OCI-LY1 (cell line): ENCODE measurements around the gene MS4A6A.
"Not testable (repeated sequence)": the region's sequence is repeated elsewhere in the genome, so short reads cannot be mapped to it uniquely, and the experiment has no call there.

Experiments
- H2AFZ ChIP-seq: fragments of 200-600 bp; sonication (generic), shearing (Covaris generic); 2 replicates; pipeline ENCODE4 v1.6.0; 2014; ENCODE audit warnings: antibody characterized with exemption, mild to moderate bottlenecking, low read length
- H3F3A ChIP-seq: fragments of 200-600 bp; sonication (generic), shearing (Covaris generic); 2 replicates; pipeline ENCODE4 v1.6.0; 2014; ENCODE audit warnings: mild to moderate bottlenecking, antibody characterized with exemption, low read length, moderate library complexity; ENCODE audit not compliant: insufficient read depth
- H3K27ac ChIP-seq: fragments of 200-600 bp; sonication (generic); 2 replicates; pipeline ENCODE4 v1.5.1; 2014; ENCODE audit warnings: low read length, mixed run types, mild to moderate bottlenecking, low read depth; ENCODE audit not compliant: poor library complexity, severe bottlenecking
- H3K27me3 ChIP-seq: fragments of 200-600 bp; sonication (generic); 2 replicates; pipeline ENCODE4 v1.6.0; 2014; ENCODE audit warnings: antibody characterized with exemption, mild to moderate bottlenecking, low read length, moderate library complexity; ENCODE audit not compliant: insufficient read depth
- H3K36me3 ChIP-seq: fragments of 200-600 bp; sonication (generic); 2 replicates; pipeline ENCODE4 v1.6.1; 2014; ENCODE audit warnings: mild to moderate bottlenecking, antibody characterized with exemption, low read length, moderate library complexity, mixed read lengths; ENCODE audit not compliant: insufficient read depth
- H3K4me1 ChIP-seq: fragments of 200-600 bp; sonication (generic); 2 replicates; pipeline ENCODE4 v1.5.1; 2014; ENCODE audit warnings: mild to moderate bottlenecking, low read length, moderate library complexity; ENCODE audit not compliant: insufficient read depth, severe bottlenecking
- H3K4me2 ChIP-seq: fragments of 200-600 bp; sonication (generic), shearing (Covaris generic); 2 replicates; pipeline ENCODE4 v1.6.1; 2014; ENCODE audit warnings: low read length
- H3K4me3 ChIP-seq: fragments of 200-600 bp; sonication (generic); 2 replicates; pipeline ENCODE4 v1.5.1; 2014; ENCODE audit warnings: low read length, low read depth, mild to moderate bottlenecking, mixed read lengths; ENCODE audit not compliant: poor library complexity, severe bottlenecking
- H3K79me2 ChIP-seq: fragments of 200-600 bp; shearing (Covaris generic); 2 replicates; pipeline ENCODE4 v1.6.1; 2016; ENCODE audit warnings: mixed run types, low read length, mixed read lengths; ENCODE audit not compliant: insufficient read depth
- H3K9ac ChIP-seq: fragments of 200-600 bp; sonication (generic), shearing (Covaris generic); 2 replicates; pipeline ENCODE4 v1.6.1; 2014; ENCODE audit warnings: mild to moderate bottlenecking, low read length, mixed read lengths
- H3K9me2 ChIP-seq: fragments of 200-600 bp; sonication (generic), shearing (Covaris generic); 2 replicates; pipeline ENCODE4 v1.6.1; 2014; ENCODE audit warnings: low read depth, mild to moderate bottlenecking, low read length, mixed read lengths
- H3K9me3 ChIP-seq: fragments of 200-600 bp; shearing (Covaris generic); 2 replicates; pipeline ENCODE4 v1.6.1; 2014; ENCODE audit warnings: low read length, mixed read lengths
- H4K20me1 ChIP-seq: fragments of 200-600 bp; sonication (generic), shearing (Covaris generic); 2 replicates; pipeline ENCODE4 v1.6.0; 2016; ENCODE audit warnings: mild to moderate bottlenecking, low read length; ENCODE audit not compliant: insufficient read depth
- CTCF ChIP-seq: fragments of 200-600 bp; sonication (generic), shearing (Covaris generic); IDR thresholded peaks from 2 replicates; pipeline ENCODE4 v1.5.1; 2017; ENCODE audit warnings: mild to moderate bottlenecking, antibody characterized with exemption, low read length, moderate library complexity, mixed read lengths
- EZH2 ChIP-seq: fragments of 200-600 bp; sonication (generic), shearing (Covaris generic); IDR thresholded peaks from 2 replicates; pipeline ENCODE4 v1.8.0; 2017; ENCODE audit warnings: borderline replicate concordance, mixed run types, mild to moderate bottlenecking, antibody characterized with exemption, low read length, moderate library complexity, mixed read lengths

MS4A6A gene

GRCh38 chr11:60130496-60130895 is 52.4 kb downstream of the MS4A6A start:
- H3K9ac ChIP-seq = no peak overlapping the region
- no peak for TF ChIP-seq EZH2
- peak; percentile 44; the same call in 1 of the 2 replicates for TF ChIP-seq CTCF
- no peak overlapping the region for H3K4me3 ChIP-seq
- no peaks in the 10 kb centered on the region for H3K36me3 ChIP-seq
- no peaks in the 10 kb centered on the region for H3K27me3 ChIP-seq
- H3K9me2 ChIP-seq = no peaks in the 10 kb centered on the region
- no peak overlapping the region for H2AFZ ChIP-seq
- H3K27ac ChIP-seq = no peak overlapping the region
- H4K20me1 ChIP-seq = no peaks in the 10 kb centered on the region
- H3F3A ChIP-seq = no peaks in the 10 kb centered on the region
- no peaks in the 10 kb centered on the region for H3K79me2 ChIP-seq
- no peaks in the 10 kb centered on the region for H3K9me3 ChIP-seq
- no peak overlapping the region for H3K4me2 ChIP-seq
- H3K4me1 ChIP-seq = no peaks in the 10 kb centered on the region

- Histone ChIP-seq H3K4me3 (no peak overlapping the region), H3F3A (no peaks in the 10 kb centered on the region), H3K27ac (no peak overlapping the region), H3K79me2 (no peaks in the 10 kb centered on the region), H3K9ac (no peak overlapping the region), H3K9me3 (no peaks in the 10 kb centered on the region), H3K27me3 (no peaks in the 10 kb centered on the region), H2AFZ (no peak overlapping the region), H4K20me1 (no peaks in the 10 kb centered on the region), H3K9me2 (no peaks in the 10 kb centered on the region), H3K36me3 (no peaks in the 10 kb centered on the region), H3K4me2 (no peak overlapping the region), H3K4me1 (no peaks in the 10 kb centered on the region)
- TF ChIP-seq CTCF (no peak), EZH2 (no peak)
Observed at GRCh38 chr11:60129853-60130252, 53.0 kb downstream of the MS4A6A start.

- not testable (repeated sequence) for H3K36me3 ChIP-seq, H3K4me1 ChIP-seq, H3K27ac ChIP-seq, H3K4me2 ChIP-seq, H3K4me3 ChIP-seq, H3K79me2 ChIP-seq, H3K9me3 ChIP-seq, H2AFZ ChIP-seq, H3K27me3 ChIP-seq, H3F3A ChIP-seq, H4K20me1 ChIP-seq, H3K9me2 ChIP-seq, H3K9ac ChIP-seq
Observed at GRCh38 chr11:60128866-60129265, 54.0 kb downstream of the MS4A6A start.

- H4K20me1 ChIP-seq = no peaks in the 10 kb centered on the region
- no peaks in the 10 kb centered on the region for H3K79me2 ChIP-seq
- no peaks in the 10 kb centered on the region for H3K27me3 ChIP-seq
- H3K4me1 ChIP-seq = no peaks in the 10 kb centered on the region
- no peak overlapping the region for H3K27ac ChIP-seq
- no peak overlapping the region for H3K4me3 ChIP-seq
- H3K36me3 ChIP-seq = no peaks in the 10 kb centered on the region
- H3F3A ChIP-seq = no peaks in the 10 kb centered on the region
- H3K9me3 ChIP-seq = no peaks in the 10 kb centered on the region
- H3K9ac ChIP-seq = no peak overlapping the region
- H3K4me2 ChIP-seq = no peak overlapping the region
- TF ChIP-seq CTCF (no peak), EZH2 (no peak)
- H3K9me2 ChIP-seq = no peaks in the 10 kb centered on the region
- H2AFZ ChIP-seq = no peak overlapping the region
Observed at GRCh38 chr11:60128376-60128775, 54.5 kb downstream of the MS4A6A start.
